NCI-H1092 treated with DMSO at 0.1 percent for 48 hours (cell line): ENCODE measurements around the gene BICC1.

ENCODE experiments used
- DNase-seq: peaks from one replicate; lab custom pipeline; 2025; lab: John Stamatoyannopoulos, UW

The BICC1 gene

GRCh38 chr10:58782876-58783851 is 270.5 kb downstream of the BICC1 start:
- no peak for DNase-seq

GRCh38 chr10:58784361-58784760 is 271.7 kb downstream of the BICC1 start:
- no peak for DNase-seq

- DNase-seq: no peak
Observed at GRCh38 chr10:58785354-58785753, 272.7 kb downstream of the BICC1 start.

GRCh38 chr10:58791137-58791536 is 278.5 kb downstream of the BICC1 start:
- DNase-seq: no peak

GRCh38 chr10:58795560-58795959 is 282.9 kb downstream of the BICC1 start:
- DNase-seq: no peak

- DNase-seq: no peak
Observed at GRCh38 chr10:58796242-58796641, 283.6 kb downstream of the BICC1 start.

GRCh38 chr10:58796824-58797223 is 284.2 kb downstream of the BICC1 start:
- DNase-seq: no peak

GRCh38 chr10:58797356-58797755 is 284.7 kb downstream of the BICC1 start:
- no peak for DNase-seq

GRCh38 chr10:58802047-58802446 is 289.4 kb downstream of the BICC1 start:
- DNase-seq: no peak

- no peak for DNase-seq
Observed at GRCh38 chr10:58806323-58806722, 293.7 kb downstream of the BICC1 start.

GRCh38 chr10:58806970-58807628 is 294.4 kb downstream of the BICC1 start:
- DNase-seq: no peak

- no peak for DNase-seq
Observed at GRCh38 chr10:58807629-58808022, 295.0 kb downstream of the BICC1 start.

- no peak for DNase-seq
Observed at GRCh38 chr10:58810751-58811150, 298.1 kb downstream of the BICC1 start.

- DNase-seq: peak; percentile 26
Observed at GRCh38 chr10:58813573-58813972, 300.9 kb downstream of the BICC1 start.

GRCh38 chr10:58817201-58817846 is 304.7 kb downstream of the BICC1 start:
- DNase-seq: no peak

GRCh38 chr10:58818900-58819299 is 306.2 kb downstream of the BICC1 start:
- peak; percentile 39 for DNase-seq

- DNase-seq: no peak
Observed at GRCh38 chr10:58820386-58820785, 307.7 kb downstream of the BICC1 start.

- no peak for DNase-seq
Observed at GRCh38 chr10:58820861-58821751, 308.4 kb downstream of the BICC1 start.

GRCh38 chr10:58821752-58822056 is 309.0 kb downstream of the BICC1 start:
- DNase-seq: no peak

GRCh38 chr10:58823983-58824382 is 311.3 kb downstream of the BICC1 start:
- DNase-seq: no peak

GRCh38 chr10:58824396-58824795 is 311.7 kb downstream of the BICC1 start:
- DNase-seq: no peak

- DNase-seq: no peak
Observed at GRCh38 chr10:58826694-58827093, 314.0 kb downstream of the BICC1 start.
